Thyroid gland (tissue), 4 donors: ENCODE results near the gene GATAD2A. TPM values are rescaled to one million over a fixed set of nuclear protein-coding genes. Genes with fewer than 3 reads are reported as not detected.

Experiments
- DNase-seq, 2 donors: peaks; one replicate each; pipeline ENCODE4 v3.0.0-alpha.2; 2019
- H3K27ac ChIP-seq, 3 donors: fragments of 200-600 bp; sonication (generic); 1 replicate in 2 of 3; 2 replicates in 1 of 3; pipeline ENCODE4 v1.5.1; 2016 to 2019; ENCODE audit warnings: mild to moderate bottlenecking in 1 of 3, moderate library complexity in 1 of 3
- H3K27me3 ChIP-seq: fragments of 200-600 bp; sonication (generic); one replicate; pipeline ENCODE4 v1.5.1; 2019
- H3K36me3 ChIP-seq, 2 donors: fragments of 200-600 bp; sonication (generic); one replicate each; pipeline ENCODE4 v1.5.1; 2016 to 2019
- H3K4me1 ChIP-seq, 2 donors: fragments of 200-600 bp; sonication (generic); one replicate each; pipeline ENCODE4 v1.5.1; 2017 to 2019
- H3K4me3 ChIP-seq, 3 donors: fragments of 200-600 bp; sonication (generic); replicated peaks in 1 of 3; 1 replicate in 2 of 3; 2 replicates in 1 of 3; pipeline ENCODE4 v1.5.1; 2016; ENCODE audit warnings: mild to moderate bottlenecking in 1 of 3
- H3K9me3 ChIP-seq: fragments of 200-600 bp; sonication (generic); one replicate; pipeline ENCODE4 v1.5.1; 2017
- POLR2A ChIP-seq, 2 donors: fragments of 450-650 bp; IDR thresholded peaks; one replicate each; pipeline ENCODE4 v1.6.1; 2017; ENCODE audit warnings: antibody characterized with exemption in 2 of 2, mild to moderate bottlenecking in 2 of 2, moderate library complexity in 1 of 2
- WGBS, 2 donors: methylation state at CpG; one replicate each; pipeline ENCODE4 v1.1.5; 2017; 5-methylcytosine and 5-hydroxymethylcytosine counted together
- intact Hi-C: fragments of 100-400 bp; cut with DNase I; formaldehyde crosslinking; loops from one replicate; pipeline ENCODE4 v1.15.1; 2023
- total RNA-seq, 4 donors: library from RNA; depleted of rRNA; stranded (reverse); fragments of >200 nt; gene quantifications; one replicate each; pipeline ENCODE4 v1.2.3, GENCODE V29; 2016
- TF ChIP-seq, protein P1 (sequence below), 6 experiments: fragments of 200-600 bp in 3 of 6; fragments of 450-650 bp in 3 of 6; sonication (generic) in 3 of 6; IDR thresholded peaks; one replicate each; pipeline ENCODE4 v1.5.1; 2016 to 2019; ENCODE audit warnings: antibody characterized with exemption in 6 of 6, mild to moderate bottlenecking in 2 of 6, inconsistent platforms in 1 of 6, moderate library complexity in 1 of 6

GATAD2A gene
- total RNA-seq, 4 donors from 2014 or later: 33.2 to 82.4 (median 51.8) TPM

DNA sequence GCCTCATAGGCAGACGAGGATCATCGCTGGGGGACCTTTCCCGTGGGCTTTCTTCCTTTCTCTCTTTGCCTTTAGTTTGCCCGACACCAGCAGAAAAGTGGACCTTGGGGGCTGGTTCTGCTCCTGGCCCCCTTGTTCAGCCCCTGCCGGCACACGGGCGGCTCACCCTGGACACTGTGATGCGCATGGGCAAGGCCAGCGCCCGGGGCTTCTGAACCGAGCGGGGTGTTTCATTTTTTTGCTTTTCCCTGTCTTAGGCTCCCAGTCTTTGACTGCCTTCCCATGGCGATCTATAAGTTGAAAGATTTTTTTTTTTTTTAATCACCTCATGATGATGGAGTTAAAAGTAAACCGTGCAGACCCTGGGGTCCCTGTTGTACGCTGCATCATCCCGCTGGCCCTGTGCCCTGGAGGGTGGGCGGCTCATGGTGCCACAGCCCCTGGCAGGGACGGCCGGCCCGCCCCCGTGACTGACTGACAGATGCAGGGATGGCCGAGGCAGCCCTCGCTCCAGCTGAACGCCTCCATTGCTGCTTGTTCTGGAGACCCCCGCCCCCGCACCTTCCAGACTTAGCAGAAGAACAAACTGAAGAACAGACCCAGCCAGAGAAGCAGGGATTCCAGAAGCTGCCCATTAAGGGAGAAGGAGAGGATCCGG lies 100.3 kb downstream of the GATAD2A start:
- 89 to 92% methylated on average over 24 to 27 of the region's 27 CpGs for WGBS, 2 donors
- Histone ChIP-seq H3K9me3 (no peaks in the 10 kb centered on the region), H3K27ac (no peak overlapping the region), H3K4me1 (peaks cover 4 to 13% of the 10 kb centered on the region in 2 donors), H3K4me3 (no peak overlapping the region), H3K27me3 (no peaks in the 10 kb centered on the region), H3K36me3 (peaks cover 34 to 45% of the 10 kb centered on the region in 2 donors)
- TF ChIP-seq, protein P1, sequence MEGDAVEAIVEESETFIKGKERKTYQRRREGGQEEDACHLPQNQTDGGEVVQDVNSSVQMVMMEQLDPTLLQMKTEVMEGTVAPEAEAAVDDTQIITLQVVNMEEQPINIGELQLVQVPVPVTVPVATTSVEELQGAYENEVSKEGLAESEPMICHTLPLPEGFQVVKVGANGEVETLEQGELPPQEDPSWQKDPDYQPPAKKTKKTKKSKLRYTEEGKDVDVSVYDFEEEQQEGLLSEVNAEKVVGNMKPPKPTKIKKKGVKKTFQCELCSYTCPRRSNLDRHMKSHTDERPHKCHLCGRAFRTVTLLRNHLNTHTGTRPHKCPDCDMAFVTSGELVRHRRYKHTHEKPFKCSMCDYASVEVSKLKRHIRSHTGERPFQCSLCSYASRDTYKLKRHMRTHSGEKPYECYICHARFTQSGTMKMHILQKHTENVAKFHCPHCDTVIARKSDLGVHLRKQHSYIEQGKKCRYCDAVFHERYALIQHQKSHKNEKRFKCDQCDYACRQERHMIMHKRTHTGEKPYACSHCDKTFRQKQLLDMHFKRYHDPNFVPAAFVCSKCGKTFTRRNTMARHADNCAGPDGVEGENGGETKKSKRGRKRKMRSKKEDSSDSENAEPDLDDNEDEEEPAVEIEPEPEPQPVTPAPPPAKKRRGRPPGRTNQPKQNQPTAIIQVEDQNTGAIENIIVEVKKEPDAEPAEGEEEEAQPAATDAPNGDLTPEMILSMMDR (IDR thresholded peaks at IDR 0.05): no peak
- no peak for TF ChIP-seq POLR2A (IDR thresholded peaks at IDR 0.05)
- intact Hi-C loops: no loop called here
- no peak for DNase-seq

DNA sequence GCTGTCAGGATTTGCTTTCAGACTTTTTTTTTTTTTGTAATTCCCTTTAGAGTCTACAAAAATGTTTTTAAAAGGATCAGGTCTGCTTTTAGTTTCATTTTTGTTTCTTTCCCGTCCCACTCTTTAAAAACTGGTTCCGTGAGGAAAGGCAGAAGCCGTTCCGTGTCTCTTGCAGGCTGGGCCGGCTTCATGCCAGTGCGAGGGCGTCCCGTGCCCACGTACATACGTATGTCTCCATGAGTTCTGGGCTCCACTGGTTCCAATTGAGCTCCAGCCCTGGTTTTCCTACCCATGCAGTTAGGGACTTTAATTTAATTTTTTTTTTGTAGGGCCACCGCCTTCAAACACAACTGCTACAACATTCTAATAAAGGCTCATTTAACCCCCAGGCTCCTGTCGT lies 101.1 kb downstream of the GATAD2A start:
- H3K36me3 ChIP-seq: peaks cover 26 to 37% of the 10 kb centered on the region in 2 donors
- H3K4me3 ChIP-seq: no peak overlapping the region
- H3K27me3 ChIP-seq: no peaks in the 10 kb centered on the region
- H3K27ac ChIP-seq: no peak overlapping the region
- WGBS, 2 donors: 90 to 91% methylated on average over 12 of the region's 12 CpGs
- TF ChIP-seq POLR2A (IDR thresholded peaks at IDR 0.05): no peak
- TF ChIP-seq, protein P1 (IDR thresholded peaks at IDR 0.05): no peak
- intact Hi-C loops: no loop called here
- no peaks in the 10 kb centered on the region for H3K9me3 ChIP-seq
- no peak for DNase-seq
- peaks cover 4 to 13% of the 10 kb centered on the region in 2 donors for H3K4me1 ChIP-seq

DNA sequence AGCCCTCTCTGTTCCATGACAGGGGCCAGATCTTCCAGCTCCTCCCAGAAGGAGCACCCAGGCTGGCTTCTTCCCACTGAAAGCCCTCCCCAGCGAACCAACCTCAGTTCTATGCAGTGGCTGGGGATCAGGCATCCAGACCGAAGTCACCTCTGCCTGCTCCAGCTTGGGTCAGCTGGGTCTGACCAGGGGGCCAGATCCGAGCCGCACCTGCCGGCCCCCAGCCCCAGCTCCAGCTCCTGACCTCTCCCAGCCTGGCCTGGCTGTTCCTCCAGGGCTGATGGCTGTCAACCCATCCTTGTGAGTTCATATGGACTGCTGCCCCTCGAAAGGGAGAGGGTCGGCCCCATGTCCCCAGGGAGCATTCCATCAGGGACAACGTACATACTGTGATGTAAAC lies 101.9 kb downstream of the GATAD2A start:
- Histone ChIP-seq H3K36me3 (peaks cover 18 to 29% of the 10 kb centered on the region in 2 donors), H3K9me3 (no peaks in the 10 kb centered on the region), H3K4me1 (peaks cover 4 to 13% of the 10 kb centered on the region in 2 donors), H3K4me3 (no peak overlapping the region), H3K27ac (no peak overlapping the region), H3K27me3 (no peaks in the 10 kb centered on the region)
- intact Hi-C loops: no loop called here
- no peak for TF ChIP-seq POLR2A (IDR thresholded peaks at IDR 0.05)
- TF ChIP-seq, protein P1 (IDR thresholded peaks at IDR 0.05): no peak
- DNase-seq: no peak
- 84 to 91% methylated on average over 7 to 8 of the region's 8 CpGs for WGBS, 2 donors

DNA sequence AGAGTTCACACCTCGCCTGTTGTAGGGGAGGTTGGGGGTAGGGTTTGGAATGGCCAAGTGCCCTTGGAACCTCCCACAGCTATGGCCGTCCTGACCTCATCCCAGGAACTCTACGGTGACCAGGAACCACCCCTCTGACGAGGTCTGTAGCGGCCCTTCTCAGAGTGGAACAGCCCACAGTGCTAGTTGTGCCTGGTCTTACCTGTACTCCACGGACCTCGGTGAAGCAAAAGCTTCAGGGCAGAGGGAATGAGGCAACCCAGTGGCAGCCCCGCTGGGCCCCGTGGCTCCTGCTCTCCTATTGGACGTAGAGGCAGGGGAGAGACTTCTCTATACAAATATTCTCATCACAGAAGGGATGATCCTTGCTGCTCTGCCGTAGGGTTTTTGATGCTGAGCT lies 102.7 kb downstream of the GATAD2A start:
- no peak overlapping the region for H3K4me3 ChIP-seq
- no peaks in the 10 kb centered on the region for H3K27me3 ChIP-seq
- no peaks in the 10 kb centered on the region for H3K9me3 ChIP-seq
- no peak for TF ChIP-seq POLR2A (IDR thresholded peaks at IDR 0.05)
- TF ChIP-seq, protein P1 (IDR thresholded peaks at IDR 0.05): no peak
- peaks cover 0 to 7% of the 10 kb centered on the region in 2 donors for H3K4me1 ChIP-seq
- intact Hi-C loops: no loop called here
- H3K27ac ChIP-seq: no peak overlapping the region
- 79 to 86% methylated on average over 7 to 11 of the region's 11 CpGs for WGBS, 2 donors
- peaks cover 14 to 23% of the 10 kb centered on the region in 2 donors for H3K36me3 ChIP-seq
- DNase-seq: no peak

DNA sequence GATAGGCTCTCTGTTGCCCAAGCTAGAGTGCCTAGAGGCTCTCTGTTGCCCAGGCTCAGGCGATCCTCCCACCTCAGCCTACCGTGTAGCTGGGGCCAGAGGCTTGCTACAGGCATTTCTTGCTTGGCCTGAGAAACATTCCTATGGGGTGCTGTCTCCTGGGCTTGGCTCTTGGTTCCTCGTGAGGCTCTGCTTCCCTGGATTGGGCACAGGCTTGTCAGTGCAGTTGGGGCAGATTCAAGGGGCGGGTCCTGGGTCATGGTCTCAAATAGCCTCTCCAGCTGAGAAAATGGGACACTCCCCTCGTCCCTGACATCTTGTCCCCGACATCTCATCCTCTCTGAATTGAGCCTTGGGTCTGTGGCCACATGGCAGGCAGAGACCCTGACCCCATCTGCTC lies 105.0 kb downstream of the GATAD2A start:
- TF ChIP-seq, protein P1 (IDR thresholded peaks at IDR 0.05): no peak
- no peak for TF ChIP-seq POLR2A (IDR thresholded peaks at IDR 0.05)
- DNase-seq: no peak
- Histone ChIP-seq H3K36me3 (peaks cover 9% of the 10 kb centered on the region in 2 donors), H3K4me1 (peaks cover 0 to 9% of the 10 kb centered on the region in 2 donors), H3K27ac (no peak overlapping the region), H3K4me3 (no peak overlapping the region), H3K9me3 (no peaks in the 10 kb centered on the region), H3K27me3 (no peaks in the 10 kb centered on the region)
- intact Hi-C loops: no loop called here
- 26 to 49% methylated on average over 6 of the region's 6 CpGs for WGBS, 2 donors
